Motor neuron (in vitro differentiated cells): ENCODE measurements around the gene SLC8A1. TPM values are rescaled to one million over a fixed set of nuclear protein-coding genes. Genes with fewer than 3 reads are reported as not detected.

Experiments
- ATAC-seq, 8 experiments: fragments of 200-7000 bp; cut with Tn5 transposase; replicated peaks in 6 of 8; 2 replicates each; pipeline ENCODE4 v1.8.0; 2021; ENCODE audit warnings: mild to moderate bottlenecking in 8 of 8, moderate library complexity in 8 of 8
- H3K27ac ChIP-seq, 2 donors: fragments of 250-450 bp; sonication (Bioruptor Pico); 2 replicates each; pipeline ENCODE4 v1.9.0; 2021; ENCODE audit warnings: antibody characterized with exemption in 2 of 2, mild to moderate bottlenecking in 2 of 2, moderate library complexity in 1 of 2
- H3K4me1 ChIP-seq, 2 donors: fragments of 250-450 bp; sonication (Bioruptor Pico); replicated peaks in 1 of 2; 2 replicates each; pipeline ENCODE4 v1.6.1; 2021; ENCODE audit warnings: antibody characterized with exemption in 2 of 2, mild to moderate bottlenecking in 2 of 2, moderate library complexity in 1 of 2
- H3K4me3 ChIP-seq, 5 donors: fragments of 250-450 bp; sonication (Bioruptor Pico); 2 replicates each; pipeline ENCODE4 v1.9.0; 2021; ENCODE audit warnings: antibody characterized with exemption in 5 of 5, mild to moderate bottlenecking in 5 of 5, moderate library complexity in 4 of 5
- WGBS, 10 experiments: fragments of 450-650 bp; shearing (Covaris generic); methylation state at CpG; one replicate each; pipeline ENCODE4 v1.0.0; 2022; 5-methylcytosine and 5-hydroxymethylcytosine counted together
- in situ Hi-C, 9 experiments: fragments of 400-800 bp; cut with MboI; loops; one replicate each; pipeline ENCODE4 v1.15.0; 2021; ENCODE audit warnings: low sequenced_read_pairs in 9 of 9, low pct_unique_long_range_greater_than_20kb in 2 of 9; ENCODE audit not compliant: unreplicated experiment in 9 of 9
- total RNA-seq, 8 experiments: library from RNA; unstranded; fragments of 300-600 nt; gene quantifications; 2 replicates each; pipeline versions ENCODE4 v1.2.3 to v1.2.4, GENCODE V29; 2022

The SLC8A1 gene
- total RNA-seq, 8 experiments from 2014 or later, result 0.27 to 55.1 (median 24.5) TPM

- in situ Hi-C loops, result no loop called here
- peak in 1 of 8 experiments; percentile 41 for ATAC-seq
- Histone ChIP-seq H3K4me3 (no peak overlapping the region), H3K4me1 (peaks cover 3 to 5% of the 10 kb centered on the region in 2 donors), H3K27ac (no peak overlapping the region)
- 13 to 100% (median 88%) methylated on average over 1 of the region's 1 CpG; no CpG with 5 or more reads in 7 of the 10 experiments for WGBS, 10 experiments
These were observed 18.2 kb downstream of the SLC8A1 start for GRCh38 chr2:40433736-40434135.

GRCh38 chr2:40432921-40433483 lies 18.9 kb downstream of the SLC8A1 start:
- H3K4me3 ChIP-seq, result no peak overlapping the region
- WGBS, 10 experiments, result 0 to 94% (median 83%) methylated on average over 1 to 3 of the region's 3 CpGs; no CpG with 5 or more reads in 1 of the 10 experiments
- ATAC-seq, result no peak
- H3K4me1 ChIP-seq, result peaks cover 3 to 5% of the 10 kb centered on the region in 2 donors
- H3K27ac ChIP-seq, result no peak overlapping the region
- in situ Hi-C loops, result no loop called here

DNA sequence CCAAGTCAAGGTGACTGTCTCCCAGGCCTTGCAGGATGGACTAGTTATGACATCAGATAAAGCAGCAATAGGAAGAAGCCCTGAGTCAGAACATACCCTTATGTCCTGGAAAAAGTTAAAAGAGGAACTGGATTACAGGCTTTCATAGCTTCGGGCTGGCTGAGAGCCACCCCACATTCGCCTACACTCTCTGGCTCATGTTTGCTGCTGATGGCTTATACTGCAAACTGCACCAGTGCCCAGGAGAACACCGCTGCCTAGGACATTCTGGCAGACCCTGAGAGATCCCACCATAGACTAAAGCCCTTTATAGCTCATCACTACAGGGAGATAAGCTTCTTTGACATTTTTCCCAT lies 20.3 kb downstream of the SLC8A1 start:
- H3K27ac ChIP-seq, result no peak overlapping the region
- peaks cover 3 to 15% of the 10 kb centered on the region in 2 donors for H3K4me1 ChIP-seq
- in situ Hi-C loops, result no loop called here
- no peak for ATAC-seq
- 16 to 100% (median 80%) methylated on average over 1 to 3 of the region's 3 CpGs; no CpG with 5 or more reads in 4 of the 10 experiments for WGBS, 10 experiments
- H3K4me3 ChIP-seq, result no peak overlapping the region

DNA sequence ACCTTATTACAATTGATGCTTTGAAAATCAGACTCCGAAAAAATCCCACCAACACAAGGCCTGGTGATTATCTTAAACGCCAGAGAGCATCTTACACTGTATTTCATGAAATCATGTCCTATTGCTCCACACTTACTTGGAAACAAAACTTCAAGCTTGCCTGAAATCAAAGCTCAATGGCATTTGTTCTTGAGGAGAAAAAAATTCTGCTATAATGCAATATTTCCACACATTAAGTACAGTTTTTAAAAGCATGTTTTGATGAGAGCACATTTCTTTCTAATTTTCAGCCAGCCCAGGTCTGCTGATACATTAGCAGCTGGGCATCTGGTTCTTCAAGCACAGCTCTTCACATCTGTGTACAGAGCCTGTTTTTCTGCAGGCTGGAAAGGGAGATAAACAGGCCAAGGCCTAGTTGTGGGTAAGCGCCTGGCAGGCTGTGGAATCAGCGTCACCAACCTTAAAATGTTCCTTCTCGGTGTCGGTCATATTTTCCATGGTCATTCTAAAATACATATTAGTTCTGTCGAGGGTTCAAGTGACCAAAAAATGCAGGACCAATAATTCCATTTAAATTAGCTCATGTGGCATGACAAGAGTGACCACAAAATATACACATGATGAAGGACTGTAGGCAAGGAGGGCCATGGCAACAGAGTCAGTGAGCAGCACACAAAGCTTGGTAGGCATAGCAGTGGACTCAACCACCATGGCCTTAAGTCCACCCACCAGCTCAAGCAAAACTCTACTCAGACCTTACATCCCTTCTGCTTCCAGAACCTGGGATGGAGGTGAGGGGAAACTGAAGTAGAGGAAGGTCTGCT lies 20.9 kb downstream of the SLC8A1 start:
- no peak overlapping the region for H3K4me3 ChIP-seq
- no peak overlapping the region for H3K27ac ChIP-seq
- in situ Hi-C loops, result no loop called here
- no peak for ATAC-seq
- 82 to 100% (median 93%) methylated on average over 1 to 7 of the region's 7 CpGs for WGBS, 10 experiments
- peaks cover 3 to 15% of the 10 kb centered on the region in 2 donors for H3K4me1 ChIP-seq

DNA sequence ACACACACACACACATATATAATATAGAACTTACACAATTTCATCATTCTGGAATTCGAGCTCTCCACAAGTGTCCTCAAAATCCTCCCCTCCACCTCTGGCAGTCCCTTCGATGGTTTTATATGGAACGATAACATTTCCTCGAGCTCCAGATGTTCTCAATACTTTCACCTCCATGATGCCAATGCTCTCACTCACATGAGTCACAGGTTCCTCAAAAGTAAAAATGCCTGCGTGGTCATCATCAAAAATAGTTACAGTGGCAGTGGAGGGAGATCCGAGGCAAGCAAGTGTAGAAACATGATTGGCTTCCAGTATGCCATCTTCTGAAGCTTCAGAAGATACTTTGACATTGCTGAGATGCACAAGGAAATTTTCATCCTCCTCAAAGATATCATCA lies 23.5 kb downstream of the SLC8A1 start:
- WGBS, 10 experiments, result 11 to 100% (median 83%) methylated on average over 1 to 5 of the region's 6 CpGs; no CpG with 5 or more reads in 3 of the 10 experiments
- Histone ChIP-seq H3K4me3 (no peak overlapping the region), H3K27ac (no peak overlapping the region), H3K4me1 (peaks cover 0 to 19% of the 10 kb centered on the region in 2 donors)
- in situ Hi-C loops, result no loop called here
- no peak for ATAC-seq

- in situ Hi-C loops, result no loop called here
- WGBS, 10 experiments, result 44 to 100% (median 100%) methylated on average over 1 to 5 of the region's 5 CpGs; no CpG with 5 or more reads in 2 of the 10 experiments
- H3K4me1 ChIP-seq, result peaks cover 13 to 61% of the 10 kb centered on the region in 2 donors
- no peak overlapping the region for H3K4me3 ChIP-seq
- H3K27ac ChIP-seq, result no peak overlapping the region
- ATAC-seq, result no peak
These were observed 30.1 kb downstream of the SLC8A1 start for GRCh38 chr2:40421631-40422297.

DNA sequence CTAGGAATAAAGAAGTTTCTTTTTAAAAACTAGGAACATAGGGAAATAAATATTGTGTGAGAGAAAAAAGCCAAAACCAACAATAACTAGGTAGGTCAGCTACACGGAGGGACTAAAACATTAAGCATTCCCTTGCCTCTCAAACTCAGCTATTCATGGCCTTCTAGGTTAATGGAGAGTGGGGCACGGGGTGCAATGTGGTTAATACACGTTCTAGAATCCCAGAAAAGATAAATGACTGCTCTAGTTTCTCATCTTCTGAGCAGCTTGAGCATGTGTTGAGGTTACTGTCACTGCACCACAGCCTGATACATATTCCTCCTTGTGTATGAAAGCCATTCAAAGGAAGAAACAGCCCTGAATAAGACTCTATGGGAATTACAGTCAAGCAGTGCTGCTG lies 31.4 kb downstream of the SLC8A1 start:
- in situ Hi-C loops, result no loop called here
- H3K27ac ChIP-seq, result no peak overlapping the region
- peak in 3 of 8 experiments; percentile 32 to 44 (median 39) for ATAC-seq
- H3K4me1 ChIP-seq, result peaks cover 13 to 61% of the 10 kb centered on the region in 2 donors
- WGBS, 10 experiments, result 0 to 71% (median 49%) methylated on average over 1 to 3 of the region's 3 CpGs; no CpG with 5 or more reads in 1 of the 10 experiments
- H3K4me3 ChIP-seq, result no peak overlapping the region

DNA sequence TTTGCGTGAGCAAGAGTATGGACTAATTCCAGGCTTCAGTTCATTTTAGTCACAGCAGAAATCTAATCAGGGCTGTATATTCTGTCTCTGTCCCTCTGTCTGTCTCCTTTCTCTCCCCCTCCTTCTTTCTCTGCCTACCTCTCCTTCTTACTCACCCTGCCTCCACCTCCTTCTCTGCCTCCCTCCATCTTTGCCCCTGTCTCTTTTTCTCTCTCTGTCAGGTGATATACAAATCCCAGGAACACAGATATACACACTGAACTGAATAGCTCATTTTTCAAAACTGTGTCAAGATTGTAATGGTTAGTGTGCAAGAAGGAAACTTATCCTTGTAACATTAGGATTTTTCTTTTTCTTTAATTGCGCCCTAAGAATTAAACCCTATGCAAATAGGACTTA lies 32.5 kb downstream of the SLC8A1 start:
- peaks cover 13 to 67% of the 10 kb centered on the region in 2 donors for H3K4me1 ChIP-seq
- 61 to 100% (median 96%) methylated on average over 1 to 2 of the region's 2 CpGs for WGBS, 10 experiments

GRCh38 chr2:40418614-40419363 lies 33.1 kb downstream of the SLC8A1 start:
- 0 to 100% (median 78%) methylated on average over 1 to 5 of the region's 5 CpGs for WGBS, 10 experiments
- H3K27ac ChIP-seq, result peak overlapping the region in 1 of 2 donors; percentile 57

More for the DNA sequence above, 32.5 kb downstream of the SLC8A1 start:
- ATAC-seq, result peak in 5 of 8 experiments; percentile 19 to 68 (median 57)
- no peak overlapping the region for H3K4me3 ChIP-seq
- H3K27ac ChIP-seq, result peak overlapping the region in 1 of 2 donors; percentile 57
- in situ Hi-C loops, result no loop called here

GRCh38 chr2:40416486-40416885 lies 35.4 kb downstream of the SLC8A1 start:
- ATAC-seq, result no peak
- WGBS, 10 experiments, result 13 to 100% (median 100%) methylated on average over 1 of the region's 1 CpG; no CpG with 5 or more reads in 5 of the 10 experiments
- Histone ChIP-seq H3K4me3 (no peak overlapping the region), H3K27ac (no peak overlapping the region), H3K4me1 (peaks cover 13 to 39% of the 10 kb centered on the region in 2 donors)
- in situ Hi-C loops, result no loop called here

More at GRCh38 chr2:40418614-40419363, 33.1 kb downstream of the SLC8A1 start:
- H3K4me1 ChIP-seq, result peaks cover 13 to 62% of the 10 kb centered on the region in 2 donors
- peak in 5 of 8 experiments; percentile 27 to 57 (median 50) for ATAC-seq
- in situ Hi-C loops, result no loop called here
- no peak overlapping the region for H3K4me3 ChIP-seq

DNA sequence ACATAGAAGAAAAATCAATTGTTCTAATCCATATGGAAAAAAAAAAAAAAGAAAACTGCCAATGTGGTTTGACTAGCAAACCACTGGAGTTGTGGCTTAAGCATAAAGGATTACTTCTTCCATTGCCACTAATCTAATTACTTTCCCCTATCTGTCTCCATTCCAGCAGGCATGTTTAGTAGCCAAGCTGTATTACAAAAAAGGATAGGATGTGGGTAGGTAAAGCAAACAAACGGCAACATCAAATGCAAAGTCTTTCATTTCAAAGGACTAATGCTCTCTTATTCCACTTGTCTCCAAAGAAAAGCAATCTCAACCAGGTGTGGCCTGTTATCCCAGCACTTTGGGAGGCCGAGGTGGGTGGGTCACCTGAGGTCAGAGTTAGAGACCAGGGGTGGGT lies 36.5 kb downstream of the SLC8A1 start:
- in situ Hi-C loops, result no loop called here
- H3K27ac ChIP-seq, result no peak overlapping the region
- WGBS, 10 experiments, result 50 to 90% (median 68%) methylated on average over 1 to 2 of the region's 2 CpGs; no CpG with 5 or more reads in 4 of the 10 experiments
- no peak overlapping the region for H3K4me3 ChIP-seq
- peaks cover 13 to 28% of the 10 kb centered on the region in 2 donors for H3K4me1 ChIP-seq
- ATAC-seq, result peak in 1 of 8 experiments; percentile 30

DNA sequence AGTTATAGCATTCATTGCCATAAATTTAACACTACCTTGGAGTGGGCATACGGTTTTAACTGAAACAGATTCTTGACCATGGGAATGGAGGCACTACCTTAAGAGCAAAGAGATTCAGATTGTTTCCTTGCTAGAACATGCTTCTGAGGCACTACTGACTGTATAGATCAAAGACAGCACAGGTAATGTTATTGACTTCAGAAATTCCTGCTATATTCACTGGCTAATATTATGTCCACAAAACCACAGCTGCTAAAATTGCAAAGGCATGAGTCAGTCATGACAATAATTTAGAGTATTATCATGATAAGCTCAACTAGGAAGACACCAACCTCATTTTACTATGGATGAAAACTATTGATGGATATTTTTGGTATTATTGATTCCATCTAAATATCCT lies 39.4 kb downstream of the SLC8A1 start:
- in situ Hi-C loops, result no loop called here
- ATAC-seq, result no peak
- Histone ChIP-seq H3K4me1 (peaks cover 0 to 19% of the 10 kb centered on the region in 2 donors), H3K27ac (no peak overlapping the region), H3K4me3 (no peak overlapping the region)
- 60 to 100% (median 100%) methylated on average over 1 of the region's 1 CpG; no CpG with 5 or more reads in 5 of the 10 experiments for WGBS, 10 experiments
